GM19463 (cell line): ENCODE results near the gene WDFY4.

ENCODE experiments used
- ATAC-seq: cut with Tn5 transposase; IDR thresholded peaks from one replicate; pipeline ENCODE4 v1.9.1; 2021; ENCODE audit warnings: mild to moderate bottlenecking, moderate library complexity; ENCODE audit not compliant: unreplicated experiment

WDFY4 gene

DNA sequence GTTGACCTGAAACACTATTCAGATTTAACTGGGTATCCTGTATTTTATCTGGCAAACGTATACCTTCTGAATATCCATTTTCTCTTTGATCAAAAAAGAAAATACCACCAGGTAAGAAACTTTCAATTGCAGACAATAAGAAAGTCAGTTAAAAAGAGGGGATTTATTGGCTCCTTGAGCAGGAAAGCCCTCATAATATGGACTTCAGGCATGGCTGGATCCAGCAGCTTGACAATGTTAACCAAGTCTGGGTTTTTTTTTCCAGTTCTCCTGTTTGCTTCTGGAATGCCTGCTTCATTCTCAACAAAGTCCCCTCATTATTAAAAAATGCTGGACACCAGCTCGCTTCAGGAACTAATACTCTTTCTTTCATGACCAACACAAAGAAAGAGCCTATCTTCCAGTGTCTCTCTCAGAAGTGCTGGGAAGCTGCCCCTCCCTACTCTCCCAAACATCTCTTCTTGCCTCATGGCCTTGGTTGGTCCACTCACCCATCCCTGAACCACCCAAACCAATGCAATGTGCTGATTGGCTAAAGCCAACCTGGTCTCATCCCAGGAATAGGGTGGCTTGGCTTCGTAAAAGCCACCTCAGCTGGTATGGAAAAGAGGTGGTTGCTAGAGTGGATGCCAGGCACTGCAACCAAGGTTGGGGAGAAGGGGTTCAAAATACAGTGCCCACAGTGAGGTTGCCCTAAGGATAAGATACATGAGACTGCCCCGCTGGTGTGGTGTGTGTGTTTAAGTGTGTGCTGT, 30.6 kb upstream of the WDFY4 start:
- ATAC-seq: no peak

- ATAC-seq: peak; percentile 2
Observed at GRCh38 chr10:48655411-48656240, 29.0 kb upstream of the WDFY4 start.

GRCh38 chr10:48656241-48656913, 28.3 kb upstream of the WDFY4 start:
- ATAC-seq: peak; percentile 86

GRCh38 chr10:48656914-48657305, 27.8 kb upstream of the WDFY4 start:
- no peak for ATAC-seq

GRCh38 chr10:48657416-48657815, 27.3 kb upstream of the WDFY4 start:
- no peak for ATAC-seq

DNA sequence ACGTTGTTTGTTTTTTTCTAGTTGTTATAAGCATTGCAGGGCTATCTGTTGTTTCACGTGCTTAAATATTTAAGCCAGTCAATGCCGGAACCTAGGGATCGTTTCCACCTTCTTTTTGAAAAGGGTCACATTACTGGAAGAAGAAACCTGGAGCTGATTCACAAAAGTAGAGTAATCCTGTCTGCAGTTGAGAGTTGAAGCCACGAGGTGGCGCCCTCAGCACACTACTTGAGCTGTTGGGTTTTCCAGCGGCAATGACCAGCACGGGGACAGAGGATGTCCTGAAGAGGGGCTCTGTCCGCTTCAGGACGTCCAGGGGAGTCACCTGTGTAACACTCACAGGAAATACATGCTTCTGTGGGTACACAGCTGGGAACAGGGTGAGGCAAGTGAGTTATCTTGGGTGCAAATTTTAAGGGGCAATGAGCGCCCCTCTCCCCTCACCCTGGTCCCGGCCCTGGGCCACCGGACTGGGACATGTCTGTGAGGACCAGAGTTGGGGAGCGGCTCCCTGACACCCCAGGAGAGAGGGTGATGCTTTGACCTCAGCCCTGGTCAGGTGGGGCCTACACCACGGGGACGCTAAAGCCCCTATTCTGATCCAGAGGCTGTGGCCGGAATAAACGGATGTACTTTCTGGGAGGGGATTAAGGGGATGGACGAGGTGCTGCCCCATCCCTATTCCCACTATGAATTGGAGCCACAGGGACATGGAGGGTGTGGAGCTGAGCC, 26.3 kb upstream of the WDFY4 start:
- no peak for ATAC-seq

- no peak for ATAC-seq
Observed at GRCh38 chr10:48658975-48659269, 25.8 kb upstream of the WDFY4 start.

- no peak for ATAC-seq
Observed at GRCh38 chr10:48659790-48660189, 24.9 kb upstream of the WDFY4 start.

- no peak for ATAC-seq
Observed at GRCh38 chr10:48661441-48661840, 23.2 kb upstream of the WDFY4 start.

- ATAC-seq: peak; percentile 52
Observed at GRCh38 chr10:48667960-48668590, 16.6 kb upstream of the WDFY4 start.

DNA sequence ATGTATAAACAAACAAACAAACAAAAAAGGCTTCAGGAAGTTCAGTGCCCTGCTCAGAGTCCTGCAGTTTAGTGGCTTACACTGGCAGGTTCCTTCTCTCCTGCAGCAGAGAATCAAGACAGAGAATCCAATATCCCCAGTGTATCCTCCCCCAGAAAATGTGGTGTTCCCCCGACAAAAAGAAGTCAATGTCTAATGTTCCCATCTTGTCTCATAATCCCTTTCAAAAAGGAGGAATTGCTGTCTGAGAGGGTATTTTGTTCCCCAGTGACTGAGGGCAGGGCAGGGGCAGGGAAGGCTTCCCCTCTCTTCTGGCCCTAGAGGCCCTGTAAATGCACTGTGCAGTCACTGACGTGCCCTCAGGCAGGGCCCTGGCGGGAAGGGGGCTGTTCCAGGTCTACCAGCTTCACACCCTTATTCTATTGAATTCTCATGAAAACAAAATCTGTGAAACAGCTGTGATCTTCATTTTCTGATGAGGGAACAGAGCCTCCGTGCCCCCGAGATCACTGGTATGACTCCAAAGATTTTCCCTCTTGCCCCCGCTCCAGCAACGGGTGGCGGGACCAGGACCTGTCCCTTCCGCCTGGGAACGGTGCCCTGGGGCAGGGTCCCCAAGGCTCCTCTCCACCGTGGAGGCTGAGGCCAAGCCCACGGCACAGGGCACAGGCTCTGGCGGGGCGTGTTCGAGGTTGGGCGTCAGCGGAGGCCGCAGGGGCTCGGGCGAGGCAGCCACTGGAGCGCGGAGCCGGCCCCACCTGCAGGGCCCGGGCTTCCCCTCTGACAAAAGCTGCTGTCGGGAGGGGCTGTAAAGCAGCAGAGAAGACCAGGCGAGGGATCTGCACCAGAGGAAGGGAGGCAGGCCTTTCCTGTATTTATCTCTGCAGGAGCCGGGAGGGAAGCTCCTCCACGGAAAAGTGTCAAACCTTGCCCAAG, 13.4 kb upstream of the WDFY4 start:
- ATAC-seq: peak; percentile 56

- peak; percentile 31 for ATAC-seq
Observed at GRCh38 chr10:48671914-48672595, 12.6 kb upstream of the WDFY4 start.

DNA sequence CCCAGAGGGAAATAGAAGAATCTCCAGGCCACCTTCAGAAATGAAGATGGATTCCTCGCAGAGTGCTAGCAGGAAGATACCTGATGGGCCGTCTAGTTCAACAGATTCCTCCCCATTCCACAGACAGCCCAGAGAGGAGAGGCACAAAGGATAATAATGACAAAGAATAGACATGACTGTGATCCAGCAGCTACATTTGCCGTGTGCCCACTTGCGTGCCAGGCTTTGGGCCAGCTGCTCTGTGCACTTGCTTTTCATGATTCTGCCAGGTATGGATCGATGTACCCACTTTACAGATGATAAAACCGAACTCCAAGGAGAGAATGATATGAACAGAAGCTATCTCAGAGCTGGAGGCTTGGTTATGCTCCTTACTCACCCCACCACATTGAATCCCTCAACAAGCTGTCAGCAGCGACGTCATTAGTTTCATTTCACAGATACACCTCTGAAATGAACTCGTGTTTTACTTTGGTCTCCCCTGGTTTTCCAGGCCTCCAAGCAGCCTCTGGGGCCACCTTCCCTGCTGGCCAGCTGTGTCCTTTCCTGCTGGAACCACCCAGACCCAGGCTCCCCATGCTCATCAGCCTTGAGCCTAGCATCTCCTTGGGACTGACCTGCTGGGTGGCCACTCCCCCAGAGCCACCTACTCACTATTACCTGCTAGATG, 11.9 kb upstream of the WDFY4 start:
- no peak for ATAC-seq

- ATAC-seq: no peak
Observed at GRCh38 chr10:48677625-48678024, 7.0 kb upstream of the WDFY4 start.

GRCh38 chr10:48678041-48678440, 6.6 kb upstream of the WDFY4 start:
- ATAC-seq: no peak

GRCh38 chr10:48681740-48682139, 2.9 kb upstream of the WDFY4 start:
- no peak for ATAC-seq

- no peak for ATAC-seq
Observed at GRCh38 chr10:48682265-48682664, 2.4 kb upstream of the WDFY4 start.

GRCh38 chr10:48683424-48683823, 1.2 kb upstream of the WDFY4 start:
- no peak for ATAC-seq

DNA sequence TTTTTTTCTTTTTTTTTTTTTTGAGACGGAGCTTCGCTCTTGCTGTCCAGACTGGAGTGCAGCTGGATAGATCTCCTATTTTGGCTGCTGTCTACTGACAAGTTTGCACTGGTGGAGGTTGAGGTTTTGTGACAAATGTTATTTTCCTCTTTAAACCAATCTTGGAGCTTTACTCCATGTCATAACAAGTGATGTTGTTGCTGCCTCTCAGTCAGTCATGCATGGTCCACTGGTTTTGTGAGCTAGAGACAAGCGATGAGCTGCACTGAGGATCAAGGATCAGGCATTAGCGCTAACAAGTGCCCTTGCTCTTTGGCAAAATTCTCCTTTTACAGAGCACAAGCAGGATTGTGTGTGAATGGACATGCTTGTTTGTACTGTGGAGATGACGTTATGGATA, 805 bp upstream of the WDFY4 start:
- no peak for ATAC-seq
